Esophagus (tissue), 2 donors: ENCODE results near the gene PHLDA3. TPM values are rescaled to one million over a fixed set of nuclear protein-coding genes. Genes with fewer than 3 reads are reported as not detected.

Experiments used
- H3K27ac ChIP-seq, 2 donors: one replicate each; pipeline ENCODE4 v1.5.1; 2013; ENCODE audit warnings: low read depth in 2 of 2, mild to moderate bottlenecking in 2 of 2, inconsistent platforms in 1 of 2, low read length in 1 of 2, moderate library complexity in 1 of 2
- H3K27me3 ChIP-seq, 2 donors: one replicate each; pipeline ENCODE4 v1.6.1; 2013; ENCODE audit warnings: low read length in 2 of 2, control low read depth in 1 of 2, mild to moderate bottlenecking in 1 of 2; ENCODE audit not compliant: insufficient read depth in 2 of 2, control insufficient read depth in 1 of 2
- H3K36me3 ChIP-seq, 2 donors: one replicate each; pipeline ENCODE4 v1.6.1; 2013; ENCODE audit warnings: low read length in 1 of 2; ENCODE audit not compliant: control insufficient read depth in 2 of 2, insufficient read depth in 2 of 2
- H3K4me1 ChIP-seq, 2 donors: one replicate each; pipeline ENCODE4 v1.6.1; 2013; ENCODE audit warnings: low read length in 1 of 2; ENCODE audit not compliant: control insufficient read depth in 2 of 2, insufficient read depth in 2 of 2
- H3K4me3 ChIP-seq, 2 donors: one replicate each; pipeline ENCODE4 v1.5.1; 2013; ENCODE audit warnings: low read length in 2 of 2, mild to moderate bottlenecking in 2 of 2, low read depth in 1 of 2, moderate library complexity in 1 of 2
- H3K9me3 ChIP-seq, 2 donors: one replicate each; pipeline ENCODE4 v1.6.1; 2013; ENCODE audit warnings: mild to moderate bottlenecking in 2 of 2, low read depth in 1 of 2, low read length in 1 of 2, moderate library complexity in 1 of 2; ENCODE audit not compliant: control insufficient read depth in 2 of 2, insufficient read depth in 1 of 2
- whole genome bisulfite sequencing, 2 donors: extraction: QIAGEN DNeasy Blood & Tissue Kit; methylation state at CpG; one replicate each; pipeline ENCODE4 v1.1.7; 2013; 5-methylcytosine and 5-hydroxymethylcytosine counted together
- polyA plus RNA-seq, 2 donors: library from polyadenylated mRNA; stranded (reverse); fragments of 200-250 nt; gene quantifications; one replicate each; pipeline ENCODE4 v1.2.3, GENCODE V29; 2013
- donor health status: healthy with polysubstance abuse.
- donor health status: Bipolar disorder and iron deficiency.

PHLDA3 gene
- polyA plus RNA-seq, 2 donors = 40.4 to 76.9 TPM

DNA sequence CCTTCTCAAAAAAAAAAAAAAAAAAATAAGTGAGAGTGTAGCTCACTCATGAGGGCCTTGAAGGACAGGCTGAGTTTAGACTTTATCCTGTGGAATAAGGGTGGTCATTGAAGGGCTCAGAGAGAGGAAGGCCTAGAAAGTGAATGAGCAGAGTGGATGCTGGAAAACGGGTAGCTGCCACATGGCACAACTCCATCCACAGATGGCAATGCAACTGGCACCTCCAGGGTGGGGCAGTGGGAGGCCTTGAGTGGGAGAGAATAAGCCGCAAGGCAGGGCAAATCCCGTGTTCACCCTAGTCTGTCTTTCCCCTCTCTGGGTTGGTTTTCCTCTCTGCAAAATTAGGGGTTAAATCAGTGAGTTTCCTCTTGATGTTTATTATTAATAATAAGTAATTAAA lies 50.5 kb downstream of the PHLDA3 start:
- no peak overlapping the region for H3K4me3 ChIP-seq
- H3K36me3 ChIP-seq = no peaks in the 10 kb centered on the region
- H3K27me3 ChIP-seq = no peaks in the 10 kb centered on the region
- peaks cover 0 to 3% of the 10 kb centered on the region in 2 donors for H3K9me3 ChIP-seq
- WGBS, 2 donors = 80 to 90% methylated on average over 3 of the region's 3 CpGs
- H3K27ac ChIP-seq = no peak overlapping the region
- no peaks in the 10 kb centered on the region for H3K4me1 ChIP-seq

Other genes with a start within 250 kb of the PHLDA3 start
- 100 to 1,000 TPM; 124 to 282 TPM for gene PKP1, start 185.7 kb downstream of the PHLDA3 start, polyA plus RNA-seq
- 1 to 10 TPM; 7.1 to 7.5 TPM for gene TNNT2, start 91.5 kb downstream of the PHLDA3 start, polyA plus RNA-seq
- gene LAD1, start 69.9 kb downstream of the PHLDA3 start, polyA plus RNA-seq = 100 to 1,000 TPM; 275 to 286 TPM
- under 1 TPM; 0.02 to 0.14 TPM for gene TNNI1, start 47.5 kb downstream of the PHLDA3 start, polyA plus RNA-seq
- gene CSRP1, start 37.9 kb upstream of the PHLDA3 start, polyA plus RNA-seq = 100 to 1,000 TPM; 174 to 333 TPM
- 1 to 10 TPM; 3.9 to 4.6 TPM for gene NAV1, start 69.9 kb upstream of the PHLDA3 start, polyA plus RNA-seq